ENCODE measurements around the gene DCDC2.

The DCDC2 gene

GRCh38 chr6:24284006-24284405, 73.9 kb downstream of the DCDC2 start:
- ChIA-PET CTCF (interaction anchor here (0.9 to 1.7 kb wide), 7 partner anchors 9 to 211 kb away, joined by 3 to 37 read pairs (median 5); partner anchors contain the start of gene MRS2), POLR2A (no interaction called here)
- TF ChIP-seq L3MBTL2 (conservative IDR thresholded peaks at IDR 0.05) (no peak), NFRKB (IDR thresholded peaks at IDR 0.05) (no peak), ARNT (IDR thresholded peaks at IDR 0.05) (no peak), SP1 (IDR thresholded peaks at IDR 0.05) (no peak)
- TF ChIP-seq, protein P1, sequence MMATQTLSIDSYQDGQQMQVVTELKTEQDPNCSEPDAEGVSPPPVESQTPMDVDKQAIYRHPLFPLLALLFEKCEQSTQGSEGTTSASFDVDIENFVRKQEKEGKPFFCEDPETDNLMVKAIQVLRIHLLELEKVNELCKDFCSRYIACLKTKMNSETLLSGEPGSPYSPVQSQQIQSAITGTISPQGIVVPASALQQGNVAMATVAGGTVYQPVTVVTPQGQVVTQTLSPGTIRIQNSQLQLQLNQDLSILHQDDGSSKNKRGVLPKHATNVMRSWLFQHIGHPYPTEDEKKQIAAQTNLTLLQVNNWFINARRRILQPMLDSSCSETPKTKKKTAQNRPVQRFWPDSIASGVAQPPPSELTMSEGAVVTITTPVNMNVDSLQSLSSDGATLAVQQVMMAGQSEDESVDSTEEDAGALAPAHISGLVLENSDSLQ (IDR thresholded peaks at IDR 0.05): no peak
- no peak for DNase-seq (ENCODE audit: extremely low spot score)

DNA sequence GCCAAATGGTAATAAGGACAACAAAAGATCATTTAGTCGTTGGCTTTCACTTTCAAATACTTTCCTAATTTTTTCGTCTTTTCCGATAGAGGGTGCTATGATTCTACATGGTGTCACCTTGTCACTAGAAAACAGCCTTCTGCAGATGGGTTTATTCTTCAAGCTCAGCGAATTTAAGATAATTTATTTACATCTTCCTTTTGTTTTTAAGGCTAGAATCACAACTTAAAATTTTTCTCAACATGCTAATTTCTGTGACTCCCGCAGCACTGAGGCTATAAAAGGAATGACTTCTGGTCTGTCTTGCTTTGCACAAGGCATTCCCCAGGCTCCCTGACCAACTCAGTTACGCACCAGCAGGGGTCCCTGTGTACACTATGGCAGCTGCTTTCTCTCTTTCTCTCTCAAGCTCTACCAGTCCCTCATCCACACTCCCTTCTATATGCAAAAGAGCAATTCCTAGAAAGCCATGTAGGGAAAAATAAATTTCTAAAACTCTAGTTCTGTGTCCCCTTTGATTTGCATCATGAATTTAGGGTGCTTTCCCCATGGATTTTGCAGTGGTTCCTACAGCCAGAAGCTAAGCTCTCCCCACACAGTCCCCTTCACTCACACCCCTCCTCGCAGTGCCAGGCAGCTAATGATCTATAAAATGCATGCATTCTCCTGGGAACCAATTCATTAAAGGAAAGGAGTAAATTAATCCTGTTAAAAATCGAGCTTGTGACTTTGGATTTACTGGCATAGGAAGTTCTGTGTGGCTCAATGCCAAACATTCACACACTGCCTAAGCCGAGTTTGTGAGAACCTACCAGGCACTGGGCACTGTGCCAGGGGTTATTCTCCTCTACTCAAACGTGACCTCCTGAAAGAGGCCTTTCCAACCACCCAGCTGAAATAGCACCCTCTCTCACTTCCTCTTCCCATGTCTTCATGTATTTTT, 74.5 kb downstream of the DCDC2 start:
- TF ChIP-seq CTBP1 (IDR thresholded peaks at IDR 0.05; ENCODE audit: borderline replicate concordance) (no peak), FOXM1 (IDR thresholded peaks at IDR 0.05; ENCODE audit: borderline replicate concordance) (no peak), TARDBP (IDR thresholded peaks at IDR 0.05) (no peak), BHLHE40 (IDR thresholded peaks at IDR 0.05; ENCODE audit: borderline replicate concordance) (no peak), ELF4 (IDR thresholded peaks at IDR 0.05) (no peak), ZNF384 (IDR thresholded peaks at IDR 0.05) (peak; percentile 45; the same call in 1 of the 2 replicates)
- peak; percentile 81 for DNase-seq (ENCODE audit: extremely low spot score)
- ChIA-PET CTCF (interaction anchor here (0.6 to 1.7 kb wide), 17 partner anchors 8 to 702 kb away, joined by 3 to 37 read pairs (median 5); partner anchors contain the start of genes DCDC2 and MRS2), POLR2A (interaction anchor here (0.7 to 1.1 kb wide), 4 partner anchors 19 to 120 kb away, joined by 3 to 7 read pairs (median 3); partner anchors contain the start of genes DCDC2 and MRS2)

- DNase-seq (ENCODE audit: extremely low spot score): no peak
- CTCF ChIA-PET: interaction anchor here (0.6 to 1.2 kb wide), 6 partner anchors 9 to 1837 kb away, joined by 3 to 5 read pairs (median 3); no protein-coding TSS in a partner anchor
- POLR2A ChIA-PET: no interaction called here
- TF ChIP-seq ZNF384 (IDR thresholded peaks at IDR 0.05) (peak; percentile 94), CTBP1 (IDR thresholded peaks at IDR 0.05; ENCODE audit: borderline replicate concordance) (no peak)
Observed at GRCh38 chr6:24274441-24275083, 83.3 kb downstream of the DCDC2 start.

DNA sequence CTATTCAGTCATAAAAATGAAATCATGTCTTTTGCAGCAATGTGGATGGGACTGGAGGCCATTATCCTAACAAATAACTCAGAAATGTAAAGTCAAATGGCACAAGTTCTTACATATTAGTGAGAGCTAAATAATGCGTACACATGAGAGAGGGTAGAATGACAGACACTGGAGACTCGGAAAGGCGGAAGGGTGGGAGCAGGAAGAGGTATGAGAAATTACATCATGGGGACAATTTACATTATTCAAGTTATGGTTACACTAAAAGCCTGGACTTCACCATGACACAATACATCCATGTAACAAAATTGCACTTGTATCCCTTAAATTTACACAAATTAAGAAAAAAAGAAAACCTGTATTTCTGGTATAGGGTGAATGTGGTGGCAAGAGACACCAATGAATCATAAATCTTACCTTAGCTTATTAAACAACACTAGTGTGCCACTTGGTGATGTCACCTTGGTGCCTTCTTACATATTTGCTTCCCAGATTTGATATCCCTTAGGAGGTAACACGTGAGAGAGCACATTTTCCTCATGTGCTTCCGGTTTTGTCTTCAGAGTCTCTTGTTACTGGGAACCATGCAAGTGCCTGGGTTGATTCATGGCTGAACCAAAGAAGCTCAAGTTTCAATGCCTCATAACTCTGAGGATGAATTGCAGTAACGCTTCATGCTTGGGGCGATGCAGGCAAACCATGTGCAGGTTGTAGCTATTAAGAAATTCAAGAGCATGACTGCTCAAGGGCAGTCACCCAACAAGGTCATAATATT, 84.6 kb downstream of the DCDC2 start:
- TF ChIP-seq, protein P1 (IDR thresholded peaks at IDR 0.05): peak; percentile 55
- TF ChIP-seq ARNT (IDR thresholded peaks at IDR 0.05) (no peak), BHLHE40 (IDR thresholded peaks at IDR 0.05; ENCODE audit: borderline replicate concordance) (no peak), CTBP1 (IDR thresholded peaks at IDR 0.05; ENCODE audit: borderline replicate concordance) (no peak), SP1 (IDR thresholded peaks at IDR 0.05) (no peak), SUZ12 (IDR thresholded peaks at IDR 0.05) (no peak), L3MBTL2 (conservative IDR thresholded peaks at IDR 0.05) (peak; percentile 63; the same call in 1 of the 2 replicates), FOXM1 (IDR thresholded peaks at IDR 0.05; ENCODE audit: borderline replicate concordance) (no peak)
- ChIA-PET POLR2A (no interaction called here), CTCF (interaction anchor here (0.6 to 0.9 kb wide), 2 partner anchors 102 to 208 kb away, joined by 3 read pairs; no protein-coding TSS in a partner anchor)
- no peak for DNase-seq (ENCODE audit: extremely low spot score)

- ChIA-PET POLR2A (no interaction called here), CTCF (no interaction called here)
- DNase-seq (ENCODE audit: extremely low spot score): no peak
- no peak for TF ChIP-seq NFRKB (IDR thresholded peaks at IDR 0.05)
- TF ChIP-seq L3MBTL2 (conservative IDR thresholded peaks at IDR 0.05): no peak
- TF ChIP-seq ELF4 (IDR thresholded peaks at IDR 0.05): no peak
- TF ChIP-seq FOXK2 (IDR thresholded peaks at IDR 0.05): no peak
- no peak for TF ChIP-seq BHLHE40 (IDR thresholded peaks at IDR 0.05; ENCODE audit: borderline replicate concordance)
- no peak for TF ChIP-seq HDGF (IDR thresholded peaks at IDR 0.05; ENCODE audit: borderline replicate concordance)
- no peak for TF ChIP-seq FOXA1 (IDR thresholded peaks at IDR 0.05)
- TF ChIP-seq SUZ12 (IDR thresholded peaks at IDR 0.05): no peak
- TF ChIP-seq LEF1 (IDR thresholded peaks at IDR 0.05; ENCODE audit: borderline replicate concordance): no peak
Observed at GRCh38 chr6:24272553-24272952, 85.3 kb downstream of the DCDC2 start.

- TF ChIP-seq FOXA1 (IDR thresholded peaks at IDR 0.05): no peak
- TF ChIP-seq LEF1 (IDR thresholded peaks at IDR 0.05; ENCODE audit: borderline replicate concordance): no peak
- no peak for TF ChIP-seq BHLHE40 (IDR thresholded peaks at IDR 0.05; ENCODE audit: borderline replicate concordance)
- no peak for TF ChIP-seq ARNT (IDR thresholded peaks at IDR 0.05)
- no peak for TF ChIP-seq FOXM1 (IDR thresholded peaks at IDR 0.05; ENCODE audit: borderline replicate concordance)
- no peak for TF ChIP-seq L3MBTL2 (conservative IDR thresholded peaks at IDR 0.05)
- TF ChIP-seq FOXK2 (IDR thresholded peaks at IDR 0.05): no peak
- no peak for TF ChIP-seq TARDBP (IDR thresholded peaks at IDR 0.05)
- no peak for TF ChIP-seq CTBP1 (IDR thresholded peaks at IDR 0.05; ENCODE audit: borderline replicate concordance)
- no peak for TF ChIP-seq ELF4 (IDR thresholded peaks at IDR 0.05)
- TF ChIP-seq HDGF (IDR thresholded peaks at IDR 0.05; ENCODE audit: borderline replicate concordance): no peak
- TF ChIP-seq SUZ12 (IDR thresholded peaks at IDR 0.05): no peak
- ChIA-PET POLR2A (no interaction called here), CTCF (no interaction called here)
- no peak for DNase-seq (ENCODE audit: extremely low spot score)
Observed at GRCh38 chr6:24272148-24272547, 85.7 kb downstream of the DCDC2 start.

Measured in HEK293T (cell line).